ENCODE results near the gene COL4A1.

COL4A1 gene

DNA sequence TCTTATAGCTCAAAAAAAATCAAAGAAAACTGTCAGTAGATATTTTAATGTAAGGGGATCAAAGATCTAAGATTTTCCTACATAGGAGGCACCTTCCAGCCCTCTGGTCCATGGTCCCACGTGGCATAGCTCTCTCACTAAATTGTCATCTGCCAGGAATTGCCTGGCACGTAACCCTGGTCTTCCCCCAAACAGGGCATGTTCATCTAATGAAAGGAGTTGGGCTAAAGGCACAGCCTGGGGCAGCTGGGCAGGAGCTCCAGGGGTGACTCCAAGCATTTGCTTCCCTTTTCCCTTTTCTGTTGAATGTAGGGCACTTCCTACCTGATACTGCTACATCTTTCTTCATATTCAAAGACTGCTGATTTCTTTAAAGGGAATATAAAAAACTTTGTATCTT is 148.7 kb downstream of the COL4A1 start:
- TF ChIP-seq GATA2 (IDR thresholded peaks at IDR 0.05; ENCODE audit: low read depth, low read length) (no peak), GATA3 (IDR thresholded peaks at IDR 0.05; ENCODE audit: low read depth, low read length) (no peak)

DNA sequence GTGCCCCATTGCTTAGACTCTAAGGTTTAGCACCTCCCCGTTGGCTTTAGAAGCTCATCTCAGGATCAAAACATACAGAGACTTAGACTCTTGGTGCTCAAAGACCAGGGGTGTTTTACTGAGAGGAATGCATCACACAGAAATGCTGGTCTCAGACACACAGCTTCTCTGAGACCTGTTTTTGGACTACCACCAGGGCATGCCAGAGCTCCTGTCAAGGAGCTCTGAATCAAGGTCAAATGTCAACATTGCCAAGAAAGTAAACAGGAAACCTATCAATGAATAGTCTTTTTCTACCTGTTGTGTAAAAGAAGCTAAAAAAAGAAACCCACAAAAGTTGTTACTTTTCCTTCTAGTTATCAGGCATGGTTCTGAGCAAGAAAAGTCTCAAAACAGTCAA is 149.2 kb downstream of the COL4A1 start:
- TF ChIP-seq GATA2 (IDR thresholded peaks at IDR 0.05; ENCODE audit: low read depth, low read length) (no peak), GATA3 (IDR thresholded peaks at IDR 0.05; ENCODE audit: low read depth, low read length) (no peak)

DNA sequence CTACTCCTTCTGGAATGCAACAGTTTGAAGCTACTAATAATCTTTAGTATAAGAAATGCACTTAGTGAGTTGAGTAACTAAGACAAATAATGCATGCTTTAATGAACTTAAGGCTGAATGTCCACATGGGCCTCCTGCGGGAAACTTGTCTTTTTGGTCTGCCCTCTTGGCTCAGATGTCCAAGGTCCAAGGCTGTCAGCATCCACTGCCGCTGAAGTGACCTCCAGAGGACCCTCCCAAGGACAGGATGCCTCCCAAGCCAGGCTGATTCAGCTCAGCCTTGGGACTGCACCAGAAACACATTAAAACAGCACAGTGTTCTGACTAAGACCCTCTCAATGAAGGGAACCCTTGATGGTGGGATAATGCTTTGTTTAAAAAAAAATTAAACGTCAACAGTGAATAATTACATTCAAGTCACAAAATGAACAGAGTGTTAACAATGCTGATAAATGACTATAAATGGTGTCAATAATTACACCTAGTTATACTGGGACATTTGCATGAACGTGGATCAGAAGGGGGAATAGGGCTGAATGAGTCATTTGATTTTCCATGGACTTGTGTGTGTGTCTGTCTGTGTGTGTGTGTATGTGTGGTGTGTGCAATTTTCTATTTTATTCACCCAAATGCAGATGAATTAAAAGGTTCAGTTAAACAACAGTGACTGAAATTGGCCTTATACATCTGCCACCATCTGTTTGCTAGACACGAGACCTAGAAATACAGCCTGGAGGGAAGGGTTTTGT is 150.5 kb downstream of the COL4A1 start:
- TF ChIP-seq GATA3 (IDR thresholded peaks at IDR 0.05; ENCODE audit: low read depth, low read length) (no peak), GATA2 (IDR thresholded peaks at IDR 0.05; ENCODE audit: low read depth, low read length) (no peak)

DNA sequence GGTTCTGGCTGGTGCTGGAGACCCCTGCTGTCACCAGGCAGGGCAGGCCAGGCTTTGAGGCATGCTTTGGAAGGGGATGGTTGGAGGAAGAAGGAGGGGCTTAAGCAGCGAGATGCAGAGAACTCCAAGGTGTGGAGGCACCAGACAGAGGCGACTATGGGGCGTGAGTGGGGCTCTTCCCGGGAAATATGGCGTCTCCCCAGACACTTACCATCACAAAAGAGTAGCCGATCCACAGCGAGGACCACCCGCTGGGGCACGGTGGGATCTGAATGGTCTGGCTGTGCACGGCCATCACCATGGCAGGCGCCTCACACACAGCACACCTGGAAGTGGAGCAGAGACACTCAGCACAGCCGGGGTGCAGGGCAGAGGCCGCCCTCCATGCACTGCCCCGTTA is 151.9 kb downstream of the COL4A1 start:
- TF ChIP-seq GATA2 (IDR thresholded peaks at IDR 0.05; ENCODE audit: low read depth, low read length), result no peak
- TF ChIP-seq GATA3 (IDR thresholded peaks at IDR 0.05; ENCODE audit: low read depth, low read length), result no peak

DNA sequence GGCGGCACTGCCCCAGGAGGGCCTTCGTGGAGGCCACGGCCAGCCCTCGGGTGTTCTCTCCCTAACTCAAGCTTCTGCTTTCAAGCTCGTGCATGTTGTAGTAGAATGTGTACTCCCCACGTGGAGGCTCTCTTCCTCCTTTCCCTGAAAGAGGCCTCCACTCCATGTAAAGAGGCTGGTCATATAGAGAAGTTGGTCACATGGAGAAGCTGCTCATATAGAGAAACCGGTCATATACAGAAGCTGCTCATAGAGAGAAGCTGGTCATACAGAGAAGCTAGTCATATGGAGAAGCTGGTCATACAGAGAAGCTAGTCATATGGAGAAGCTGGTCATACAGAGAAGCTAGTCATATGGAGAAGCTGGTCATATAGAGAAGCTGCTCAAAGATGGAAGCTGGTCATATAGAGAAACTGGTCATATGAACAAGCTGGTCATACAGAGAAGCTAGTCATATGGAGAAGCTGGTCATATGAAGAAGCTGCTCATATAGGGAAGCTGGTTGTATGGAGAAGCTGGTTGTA is 152.5 kb downstream of the COL4A1 start:
- no peak for TF ChIP-seq GATA3 (IDR thresholded peaks at IDR 0.05; ENCODE audit: low read depth, low read length)
- TF ChIP-seq GATA2 (IDR thresholded peaks at IDR 0.05; ENCODE audit: low read depth, low read length), result no peak

DNA sequence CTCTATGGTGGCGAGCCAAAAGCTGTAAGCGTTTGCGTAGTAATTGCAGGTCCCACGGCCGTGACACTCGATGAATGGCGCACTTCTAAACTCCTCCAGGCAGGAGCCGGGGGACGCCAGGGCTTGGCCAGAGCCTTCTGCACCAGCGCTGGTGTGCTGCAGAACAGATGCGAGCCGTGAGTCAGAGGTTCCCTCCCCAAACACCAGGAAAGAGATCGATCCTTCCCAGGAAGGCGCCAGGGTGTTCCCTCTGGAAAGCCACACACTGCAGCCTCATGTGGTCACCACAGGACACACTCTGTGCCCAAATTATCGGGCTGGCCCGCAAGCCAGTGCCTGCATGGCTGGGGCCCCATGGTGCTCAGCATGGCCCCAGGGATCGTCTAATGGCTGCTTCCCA is 154.6 kb downstream of the COL4A1 start:
- TF ChIP-seq GATA3 (IDR thresholded peaks at IDR 0.05; ENCODE audit: low read depth, low read length) (no peak), GATA2 (IDR thresholded peaks at IDR 0.05; ENCODE audit: low read depth, low read length) (no peak)

DNA sequence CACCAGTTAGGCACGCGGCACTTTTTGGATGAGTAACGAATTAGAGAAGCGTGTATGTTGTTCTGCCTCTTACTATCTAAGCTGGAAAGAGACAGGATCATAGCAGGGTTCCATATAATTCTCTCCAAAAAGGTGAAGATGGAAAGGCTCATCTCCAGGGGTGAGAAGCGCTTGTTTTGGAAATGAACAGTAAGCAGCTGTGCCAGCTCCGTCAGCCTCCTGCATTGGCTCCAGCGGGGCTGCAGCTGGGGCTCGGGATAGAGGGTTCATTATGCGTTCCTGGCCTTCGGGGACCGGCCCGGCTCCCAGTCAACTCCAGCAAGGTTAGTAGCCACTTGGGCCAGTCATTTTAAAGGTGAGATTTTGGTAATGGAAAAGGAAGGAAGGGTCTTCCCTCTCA is 155.5 kb downstream of the COL4A1 start:
- TF ChIP-seq GATA2 (IDR thresholded peaks at IDR 0.05; ENCODE audit: low read depth, low read length), result no peak
- TF ChIP-seq GATA3 (IDR thresholded peaks at IDR 0.05; ENCODE audit: low read depth, low read length), result no peak

DNA sequence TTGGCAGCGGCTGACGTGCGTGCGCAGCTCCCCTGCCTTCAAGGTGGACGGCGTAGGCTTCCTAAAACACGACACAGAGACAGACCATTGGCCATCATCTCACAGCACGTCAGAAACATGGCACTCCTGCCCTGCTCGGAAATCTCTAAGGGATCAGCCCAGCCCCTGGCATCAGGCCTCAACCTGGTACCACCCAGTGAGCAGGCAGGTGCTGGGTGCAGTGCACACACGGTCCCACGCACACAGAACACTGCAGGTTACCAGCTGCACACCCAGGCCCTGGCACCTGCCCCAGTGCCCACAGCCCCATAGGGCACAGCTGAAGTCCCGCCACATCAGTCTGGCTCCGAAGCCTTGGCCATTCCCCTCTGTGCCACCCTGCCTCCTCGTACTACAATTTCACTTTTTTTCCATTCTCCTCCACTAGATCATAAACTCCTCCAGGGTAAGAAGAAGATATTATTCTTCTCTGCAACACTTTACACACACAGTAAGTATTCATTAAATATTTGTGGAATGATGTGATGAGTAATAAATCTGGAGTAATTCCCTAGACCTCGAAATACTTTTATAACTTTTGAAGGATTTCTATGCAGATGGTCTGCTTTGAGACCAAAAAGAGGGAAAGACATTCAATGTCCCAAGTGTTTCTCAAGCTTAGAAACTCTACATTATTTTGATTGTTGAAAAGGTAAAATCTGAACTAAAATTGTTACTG is 156.4 kb downstream of the COL4A1 start:
- TF ChIP-seq GATA3 (IDR thresholded peaks at IDR 0.05; ENCODE audit: low read depth, low read length) (no peak), GATA2 (IDR thresholded peaks at IDR 0.05; ENCODE audit: low read depth, low read length) (no peak)

DNA sequence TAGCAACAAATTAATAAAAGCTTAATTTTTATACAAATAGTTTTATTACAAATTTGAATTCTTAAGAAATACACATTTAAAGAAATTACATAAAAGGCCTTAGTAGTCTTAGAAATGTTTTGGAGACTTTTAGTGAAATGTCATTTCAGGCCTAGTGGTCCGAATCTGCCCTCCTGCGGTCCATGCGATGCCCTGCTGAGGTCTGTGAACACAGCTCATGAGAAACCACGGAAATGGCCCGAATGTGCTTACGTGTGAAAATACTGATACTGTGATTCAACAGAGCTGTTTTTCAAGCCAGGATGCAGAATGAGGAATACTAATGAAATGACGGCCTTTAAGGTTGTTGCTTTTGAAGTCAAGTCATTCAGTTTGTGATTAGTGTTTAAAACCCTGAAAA is 157.9 kb downstream of the COL4A1 start:
- TF ChIP-seq GATA2 (IDR thresholded peaks at IDR 0.05; ENCODE audit: low read depth, low read length) (no peak), GATA3 (IDR thresholded peaks at IDR 0.05; ENCODE audit: low read depth, low read length) (no peak)

DNA sequence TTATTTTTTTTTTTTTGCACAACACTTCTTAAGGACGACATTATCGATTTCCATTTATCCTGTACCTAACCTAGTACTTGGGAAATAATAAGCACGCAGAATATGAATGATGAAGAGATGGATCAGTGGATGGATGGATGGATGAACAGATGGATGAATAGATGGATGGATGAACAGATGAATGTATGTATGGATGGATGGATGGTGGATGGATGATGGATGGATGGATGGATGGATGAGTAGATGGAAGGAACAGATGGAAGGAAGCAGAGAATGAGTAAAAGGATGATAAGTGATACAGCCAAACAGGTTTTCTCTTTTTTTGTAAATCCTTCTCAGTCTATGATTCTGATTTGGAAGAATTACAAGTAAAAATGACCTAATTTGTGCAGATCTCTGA is 166.9 kb downstream of the COL4A1 start:
- TF ChIP-seq GATA2 (IDR thresholded peaks at IDR 0.05; ENCODE audit: low read depth, low read length) (no peak), GATA3 (IDR thresholded peaks at IDR 0.05; ENCODE audit: low read depth, low read length) (no peak)

DNA sequence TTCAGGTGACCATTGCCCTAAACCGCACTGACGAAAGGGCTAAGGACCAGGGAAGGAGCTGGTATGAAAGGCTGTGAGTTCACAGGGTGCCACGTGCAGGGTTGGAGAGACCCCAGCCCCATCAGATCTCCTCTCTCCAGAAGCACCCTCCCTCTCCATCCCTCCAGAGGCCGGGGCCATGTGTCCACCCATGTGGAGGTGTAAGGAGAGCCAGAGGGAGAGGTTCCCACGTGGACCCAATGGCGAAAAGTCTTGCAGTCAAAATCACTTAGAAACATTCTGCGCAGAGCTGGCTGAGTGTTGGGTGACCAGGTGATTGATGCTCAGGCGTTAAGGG is 168.3 kb downstream of the COL4A1 start:
- no peak for TF ChIP-seq GATA2 (IDR thresholded peaks at IDR 0.05; ENCODE audit: low read depth, low read length)
- no peak for TF ChIP-seq GATA3 (IDR thresholded peaks at IDR 0.05; ENCODE audit: low read depth, low read length)

DNA sequence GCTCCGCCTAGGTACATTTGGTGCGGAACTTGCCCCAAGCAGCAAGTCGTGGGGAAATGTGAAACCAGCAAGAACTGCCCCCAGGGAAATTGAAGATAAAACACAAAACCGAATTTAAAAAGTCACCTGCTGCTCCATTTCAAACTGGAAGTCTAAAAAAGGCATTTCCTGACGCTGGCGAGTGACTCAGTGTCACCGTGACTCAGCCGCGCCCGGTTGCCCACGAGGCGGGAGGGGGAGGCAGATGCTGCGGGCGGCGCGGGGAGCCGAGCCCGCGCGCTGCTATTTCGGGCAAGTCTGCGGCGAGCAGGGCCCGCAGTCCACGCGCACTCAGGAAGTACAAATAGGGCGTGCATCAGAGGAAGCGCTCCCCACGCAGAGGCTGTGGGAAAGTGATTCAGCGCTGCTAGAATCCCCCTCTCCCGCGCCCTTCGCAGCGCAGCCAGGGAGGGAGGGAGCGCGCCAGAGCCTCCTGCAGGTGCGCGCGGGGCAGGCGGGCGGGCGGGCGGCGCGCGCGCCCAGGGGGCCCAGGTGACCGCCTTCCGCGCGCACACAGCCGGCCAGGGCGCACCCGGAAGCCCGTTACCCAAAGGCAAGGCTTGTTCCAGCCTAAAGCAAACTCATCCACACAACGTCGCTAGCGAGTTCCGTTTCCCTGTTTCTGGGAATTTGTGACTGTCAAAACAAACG is 168.8 kb downstream of the COL4A1 start:
- TF ChIP-seq GATA3 (IDR thresholded peaks at IDR 0.05; ENCODE audit: low read depth, low read length) (no peak), GATA2 (IDR thresholded peaks at IDR 0.05; ENCODE audit: low read depth, low read length) (no peak)

DNA sequence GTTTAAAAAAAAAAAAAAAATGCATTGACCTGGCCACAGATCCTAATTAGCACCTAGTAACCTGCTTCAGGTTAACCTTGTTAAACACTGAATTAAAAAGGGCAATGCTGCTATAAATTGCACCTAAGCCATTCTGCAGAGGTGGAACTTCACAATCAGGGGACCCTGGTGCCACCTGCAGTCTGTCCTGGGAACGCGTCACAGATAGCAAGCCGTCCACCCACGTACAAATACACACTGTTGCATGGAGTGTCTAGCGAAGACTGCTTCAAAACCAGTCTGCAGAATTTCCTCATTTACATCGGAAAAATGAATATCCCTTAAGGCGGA is 169.3 kb downstream of the COL4A1 start:
- TF ChIP-seq GATA3 (IDR thresholded peaks at IDR 0.05; ENCODE audit: low read depth, low read length) (no peak), GATA2 (IDR thresholded peaks at IDR 0.05; ENCODE audit: low read depth, low read length) (no peak)

DNA sequence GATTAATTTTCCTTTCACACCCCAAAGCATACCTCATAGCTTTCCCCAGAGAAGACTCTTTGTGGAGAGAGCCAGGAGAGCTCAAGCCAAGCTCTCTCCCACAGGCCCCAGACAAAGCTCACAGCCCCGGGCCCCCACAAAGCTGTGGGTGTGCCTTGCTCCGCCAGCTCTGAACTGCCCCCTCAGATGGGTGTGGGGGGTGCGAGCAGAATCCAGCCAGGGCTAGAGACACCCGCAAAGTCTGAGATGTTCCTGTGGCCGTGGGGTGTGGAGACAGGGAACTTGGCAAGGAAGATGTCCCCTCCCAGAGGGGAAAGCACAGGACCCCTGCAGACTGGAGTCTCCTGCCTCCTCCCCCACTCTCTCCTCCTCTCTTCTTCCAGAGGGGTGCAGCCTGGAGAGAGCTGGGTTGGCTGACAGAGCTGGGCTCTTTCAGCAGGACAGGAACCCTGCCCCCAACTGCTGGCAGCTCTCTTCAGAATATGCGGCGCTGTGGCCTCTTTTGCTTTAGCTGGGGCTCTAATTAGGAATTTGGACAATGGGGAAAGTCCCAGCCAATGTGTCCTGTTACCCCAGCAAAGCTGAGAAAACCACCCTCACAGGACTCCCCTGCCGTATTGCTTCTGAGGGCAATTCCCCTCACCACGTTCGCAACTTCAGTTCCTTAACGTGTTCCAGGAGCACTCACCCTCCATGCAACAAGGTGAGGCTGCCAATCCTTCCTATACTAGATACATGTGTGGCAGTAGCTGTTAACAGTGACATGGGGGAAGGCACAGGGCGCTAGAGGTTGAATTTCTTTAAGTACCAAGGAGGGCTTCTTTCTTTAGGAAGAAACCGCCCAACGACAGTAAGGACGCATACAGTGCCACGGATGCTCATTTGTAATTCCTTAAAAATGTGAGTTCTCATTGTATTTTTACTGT is 170.0 kb downstream of the COL4A1 start:
- TF ChIP-seq GATA3 (IDR thresholded peaks at IDR 0.05; ENCODE audit: low read depth, low read length) (no peak), GATA2 (IDR thresholded peaks at IDR 0.05; ENCODE audit: low read depth, low read length) (no peak)

All from SH-SY5Y (cell line).